HT-29 (cell line): ENCODE data around the gene AMBRA1. TPM values are rescaled to one million over a fixed set of nuclear protein-coding genes. Genes with fewer than 3 reads are reported as not detected.

Experiments
- DNase-seq: peaks from one replicate; pipeline ENCODE4 v3.0.0-alpha.2; 2015; ENCODE audit warnings: low spot score
- small RNA-seq: library from RNA; depleted of rRNA; stranded (forward); fragments of <200 nt; gene quantifications from one replicate; pipeline ENCODE3, GENCODE V24; 2014
- total RNA-seq: library from RNA; depleted of rRNA; stranded (reverse); fragments of >200 nt; shearing (Covaris generic); gene quantifications from 2 replicates; pipeline ENCODE4 v1.2.3, GENCODE V29; 2014; rRNA removed

Gene AMBRA1
- total RNA-seq, 1 experiment from 2014 or later: 34.0 TPM

GRCh38 chr11:46350695-46351094, 243.1 kb downstream of the AMBRA1 start:
- DNase-seq: no peak

- peak; percentile 36 for DNase-seq
These were observed 245.0 kb downstream of the AMBRA1 start for GRCh38 chr11:46348566-46349401.

GRCh38 chr11:46347637-46348311, 246.0 kb downstream of the AMBRA1 start:
- peak; percentile 34 for DNase-seq

GRCh38 chr11:46346886-46347636, 246.8 kb downstream of the AMBRA1 start, which contains the start of gene DGKZ:
TSS of gene DGKZ (plus strand) at chr11:46347463. CDS start at chr11:46347660, 197 bp downstream.
- DNase-seq: peak; percentile 92

Small RNAs within 50 kb of the gene (small RNA-seq; reads per million reads assigned to genes)
- gene MIR3160-1 (not detected), gene MIR4688 (not detected)

Other genes with a start within 250 kb of the AMBRA1 start
- gene DGKZ, start 246.6 kb downstream of the AMBRA1 start, total RNA-seq: 190 and 194 TPM in 2 replicates
- gene MDK, start 212.4 kb downstream of the AMBRA1 start, total RNA-seq: 90.8 and 110 TPM in 2 replicates
- gene CHRM4, start 202.2 kb downstream of the AMBRA1 start, total RNA-seq: 0.05 and 0.70 TPM in 2 replicates
- 8.0 and 8.3 TPM in 2 replicates for gene HARBI1, start 23.2 kb upstream of the AMBRA1 start, total RNA-seq
- 140 and 152 TPM in 2 replicates for gene ATG13, start 23.5 kb upstream of the AMBRA1 start, total RNA-seq
- gene ARHGAP1, start 106.6 kb upstream of the AMBRA1 start, total RNA-seq: 28.7 and 29.3 TPM in 2 replicates
- 15.8 and 17.5 TPM in 2 replicates for gene ZNF408, start 107.0 kb upstream of the AMBRA1 start, total RNA-seq
- 0.38 and 1.7 TPM in 2 replicates for gene F2, start 125.2 kb upstream of the AMBRA1 start, total RNA-seq